ENCODE results near the gene TWIST1.

DNA sequence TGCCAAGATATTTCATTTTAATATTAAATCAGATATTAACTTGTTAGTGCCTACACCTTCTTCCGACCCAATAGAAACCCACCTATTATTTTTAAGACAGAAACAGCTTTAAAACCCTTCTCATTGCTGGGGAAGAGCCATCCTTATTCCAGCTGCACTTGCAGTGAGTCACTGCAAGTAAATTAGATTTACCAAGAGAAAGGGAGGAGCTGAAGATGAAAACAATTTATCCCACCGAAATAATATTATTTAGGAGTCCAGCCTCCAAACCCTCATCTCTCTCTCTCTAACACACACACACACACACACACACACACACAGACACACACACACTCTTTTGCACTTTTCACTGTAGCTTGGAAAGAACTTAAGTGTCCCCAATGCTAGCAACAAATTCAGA, 26.9 kb downstream of the TWIST1 start:
- TF ChIP-seq, protein P1, sequence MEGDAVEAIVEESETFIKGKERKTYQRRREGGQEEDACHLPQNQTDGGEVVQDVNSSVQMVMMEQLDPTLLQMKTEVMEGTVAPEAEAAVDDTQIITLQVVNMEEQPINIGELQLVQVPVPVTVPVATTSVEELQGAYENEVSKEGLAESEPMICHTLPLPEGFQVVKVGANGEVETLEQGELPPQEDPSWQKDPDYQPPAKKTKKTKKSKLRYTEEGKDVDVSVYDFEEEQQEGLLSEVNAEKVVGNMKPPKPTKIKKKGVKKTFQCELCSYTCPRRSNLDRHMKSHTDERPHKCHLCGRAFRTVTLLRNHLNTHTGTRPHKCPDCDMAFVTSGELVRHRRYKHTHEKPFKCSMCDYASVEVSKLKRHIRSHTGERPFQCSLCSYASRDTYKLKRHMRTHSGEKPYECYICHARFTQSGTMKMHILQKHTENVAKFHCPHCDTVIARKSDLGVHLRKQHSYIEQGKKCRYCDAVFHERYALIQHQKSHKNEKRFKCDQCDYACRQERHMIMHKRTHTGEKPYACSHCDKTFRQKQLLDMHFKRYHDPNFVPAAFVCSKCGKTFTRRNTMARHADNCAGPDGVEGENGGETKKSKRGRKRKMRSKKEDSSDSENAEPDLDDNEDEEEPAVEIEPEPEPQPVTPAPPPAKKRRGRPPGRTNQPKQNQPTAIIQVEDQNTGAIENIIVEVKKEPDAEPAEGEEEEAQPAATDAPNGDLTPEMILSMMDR (IDR thresholded peaks at IDR 0.05), result no peak
- TF ChIP-seq, protein P2, sequence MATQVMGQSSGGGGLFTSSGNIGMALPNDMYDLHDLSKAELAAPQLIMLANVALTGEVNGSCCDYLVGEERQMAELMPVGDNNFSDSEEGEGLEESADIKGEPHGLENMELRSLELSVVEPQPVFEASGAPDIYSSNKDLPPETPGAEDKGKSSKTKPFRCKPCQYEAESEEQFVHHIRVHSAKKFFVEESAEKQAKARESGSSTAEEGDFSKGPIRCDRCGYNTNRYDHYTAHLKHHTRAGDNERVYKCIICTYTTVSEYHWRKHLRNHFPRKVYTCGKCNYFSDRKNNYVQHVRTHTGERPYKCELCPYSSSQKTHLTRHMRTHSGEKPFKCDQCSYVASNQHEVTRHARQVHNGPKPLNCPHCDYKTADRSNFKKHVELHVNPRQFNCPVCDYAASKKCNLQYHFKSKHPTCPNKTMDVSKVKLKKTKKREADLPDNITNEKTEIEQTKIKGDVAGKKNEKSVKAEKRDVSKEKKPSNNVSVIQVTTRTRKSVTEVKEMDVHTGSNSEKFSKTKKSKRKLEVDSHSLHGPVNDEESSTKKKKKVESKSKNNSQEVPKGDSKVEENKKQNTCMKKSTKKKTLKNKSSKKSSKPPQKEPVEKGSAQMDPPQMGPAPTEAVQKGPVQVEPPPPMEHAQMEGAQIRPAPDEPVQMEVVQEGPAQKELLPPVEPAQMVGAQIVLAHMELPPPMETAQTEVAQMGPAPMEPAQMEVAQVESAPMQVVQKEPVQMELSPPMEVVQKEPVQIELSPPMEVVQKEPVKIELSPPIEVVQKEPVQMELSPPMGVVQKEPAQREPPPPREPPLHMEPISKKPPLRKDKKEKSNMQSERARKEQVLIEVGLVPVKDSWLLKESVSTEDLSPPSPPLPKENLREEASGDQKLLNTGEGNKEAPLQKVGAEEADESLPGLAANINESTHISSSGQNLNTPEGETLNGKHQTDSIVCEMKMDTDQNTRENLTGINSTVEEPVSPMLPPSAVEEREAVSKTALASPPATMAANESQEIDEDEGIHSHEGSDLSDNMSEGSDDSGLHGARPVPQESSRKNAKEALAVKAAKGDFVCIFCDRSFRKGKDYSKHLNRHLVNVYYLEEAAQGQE (IDR thresholded peaks at IDR 0.05; ENCODE audit: insufficient read depth in 1 of 2, low read depth in 2 of 2, low read length in 1 of 2), result no peak
- no peak for TF ChIP-seq POLR2AphosphoS5 (IDR thresholded peaks at IDR 0.05; ENCODE audit: low read depth, low read length)
- no peak for TF ChIP-seq SIN3A (IDR thresholded peaks at IDR 0.05; ENCODE audit: borderline replicate concordance, insufficient read depth, low read depth, low read length)
